Measurements from ENCODE around the gene L1TD1.
"Not testable (repeated sequence)": the region's sequence is repeated elsewhere in the genome, so short reads cannot be mapped to it uniquely, and the experiment has no call there.

L1TD1 gene

GRCh38 chr1:62207187-62207586 lies 12.5 kb downstream of the L1TD1 start:
- no peak for DNase-seq

DNA sequence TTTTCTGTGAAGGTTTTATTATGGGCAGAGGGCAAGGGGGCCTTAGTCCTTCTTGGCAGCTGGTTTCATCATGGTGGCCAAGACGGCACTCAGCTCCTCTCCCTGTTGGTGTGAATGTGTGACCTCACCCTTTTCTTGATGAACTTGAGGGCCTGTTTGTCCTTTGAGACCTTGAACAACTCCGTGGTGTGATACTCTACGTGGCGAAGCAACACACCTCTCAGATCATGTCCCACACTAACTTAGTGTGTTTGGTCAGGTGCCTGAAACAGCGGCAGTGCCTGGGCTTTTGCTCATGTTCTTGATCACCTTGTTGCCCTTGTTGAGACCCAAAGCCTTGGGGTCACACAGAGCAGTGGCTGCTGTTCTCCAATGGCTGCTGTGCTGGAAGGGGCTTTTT lies 13.4 kb downstream of the L1TD1 start:
- no peak for DNase-seq

DNA sequence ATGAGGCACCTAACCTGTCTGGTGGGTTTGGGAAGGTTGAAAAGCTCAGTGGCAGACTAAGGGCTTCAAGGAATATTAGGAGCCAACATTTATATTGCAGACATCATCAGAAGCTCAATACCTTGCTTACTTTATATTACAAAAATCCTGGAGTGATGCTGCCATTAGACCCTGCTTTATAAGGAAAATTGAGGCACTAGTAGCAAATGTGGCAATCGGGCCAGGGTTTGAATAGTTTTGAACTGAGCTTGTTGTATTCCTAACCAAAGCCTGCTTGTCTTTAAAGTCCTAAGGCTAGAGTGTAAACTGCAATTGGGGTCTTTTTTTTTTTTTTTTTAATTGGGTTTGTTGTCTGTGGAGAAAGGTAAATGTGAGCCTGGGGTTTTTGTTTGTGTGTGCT lies 14.3 kb downstream of the L1TD1 start:
- no peak for DNase-seq

- no peak for DNase-seq
These were observed 15.4 kb downstream of the L1TD1 start for GRCh38 chr1:62209931-62210595.

DNA sequence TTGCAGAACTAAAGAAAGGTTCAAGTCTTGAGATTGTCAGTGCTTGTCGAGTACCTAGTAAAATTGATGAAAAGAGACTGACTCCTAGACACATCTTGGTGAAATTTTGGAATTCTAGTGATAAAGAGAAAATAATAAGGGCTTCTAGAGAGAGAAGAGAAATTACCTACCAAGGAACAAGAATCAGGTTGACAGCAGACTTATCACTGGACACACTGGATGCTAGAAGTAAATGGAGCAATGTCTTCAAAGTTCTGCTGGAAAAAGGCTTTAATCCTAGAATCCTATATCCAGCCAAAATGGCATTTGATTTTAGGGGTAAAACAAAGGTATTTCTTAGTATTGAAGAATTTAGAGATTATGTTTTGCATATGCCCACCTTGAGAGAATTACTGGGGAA lies 16.3 kb downstream of the L1TD1 start:
- peak in 1 of 2 experiments; percentile 3 for DNase-seq

GRCh38 chr1:62212411-62212810 lies 17.8 kb downstream of the L1TD1 start:
- DNase-seq = no peak

- no peak for DNase-seq
These were observed 18.6 kb downstream of the L1TD1 start for GRCh38 chr1:62213075-62213914.

DNA sequence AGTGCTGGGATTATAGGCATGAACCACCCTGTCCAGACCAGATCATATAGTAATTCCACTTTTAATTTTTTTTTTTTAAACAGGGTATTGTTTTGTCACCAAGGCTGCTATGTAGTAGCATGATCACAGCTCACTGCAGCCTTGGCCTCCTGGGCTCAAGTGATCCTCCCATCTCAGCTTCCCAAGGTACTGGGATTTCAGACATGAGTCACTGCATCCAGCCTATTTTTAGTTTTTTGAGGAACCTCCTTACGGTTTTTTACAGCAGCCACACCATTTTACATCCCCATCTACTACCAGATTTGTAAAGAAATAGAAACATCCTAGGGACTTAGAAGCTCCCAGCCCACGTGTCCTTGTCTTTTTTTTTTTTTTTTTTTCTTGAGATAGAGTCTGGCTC lies 24.0 kb downstream of the L1TD1 start:
- no peak for DNase-seq

DNA sequence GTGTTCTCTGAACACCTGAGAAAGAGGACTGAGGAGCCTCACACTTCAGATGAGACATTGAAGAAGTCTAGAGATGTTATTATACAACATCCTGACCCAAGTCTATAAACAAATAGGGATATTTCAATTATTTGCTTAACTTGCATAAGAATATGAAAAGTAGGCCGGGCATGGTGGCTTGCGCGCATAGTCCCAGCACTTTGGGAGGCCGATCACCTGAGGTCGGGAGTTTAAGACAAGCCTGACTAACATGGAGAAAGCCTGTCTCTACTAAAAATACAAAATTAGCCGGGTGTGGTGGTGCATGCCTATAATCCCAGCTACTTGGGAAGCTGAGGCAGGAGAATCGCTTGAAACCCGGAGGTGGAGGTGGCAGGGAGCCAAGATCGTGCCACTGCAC lies 25.8 kb downstream of the L1TD1 start:
- DNase-seq = not testable (repeated sequence)

GRCh38 chr1:62221171-62221570 lies 26.5 kb downstream of the L1TD1 start:
- DNase-seq = no peak

- DNase-seq = no peak
These were observed 27.7 kb downstream of the L1TD1 start for GRCh38 chr1:62222321-62222720.

DNA sequence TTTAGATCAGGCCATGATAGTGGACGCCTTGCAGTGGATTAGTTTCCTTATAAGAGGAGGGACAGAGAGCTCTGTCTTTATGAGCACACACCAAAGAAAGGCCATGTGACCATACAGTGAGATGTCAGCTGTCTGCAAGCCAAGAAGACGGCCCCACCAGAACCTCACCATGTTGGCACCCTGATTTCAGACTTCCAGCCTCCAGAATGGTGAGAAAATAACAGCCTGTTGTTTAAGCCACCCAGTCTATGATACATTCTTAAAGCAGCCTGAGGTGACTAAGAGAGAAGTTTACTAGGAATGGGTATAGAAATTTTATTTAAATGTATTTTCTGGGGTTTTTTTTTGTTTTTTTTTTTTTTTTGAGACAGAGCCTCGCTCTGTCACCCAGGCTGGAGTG lies 29.5 kb downstream of the L1TD1 start:
- no peak for DNase-seq

DNA sequence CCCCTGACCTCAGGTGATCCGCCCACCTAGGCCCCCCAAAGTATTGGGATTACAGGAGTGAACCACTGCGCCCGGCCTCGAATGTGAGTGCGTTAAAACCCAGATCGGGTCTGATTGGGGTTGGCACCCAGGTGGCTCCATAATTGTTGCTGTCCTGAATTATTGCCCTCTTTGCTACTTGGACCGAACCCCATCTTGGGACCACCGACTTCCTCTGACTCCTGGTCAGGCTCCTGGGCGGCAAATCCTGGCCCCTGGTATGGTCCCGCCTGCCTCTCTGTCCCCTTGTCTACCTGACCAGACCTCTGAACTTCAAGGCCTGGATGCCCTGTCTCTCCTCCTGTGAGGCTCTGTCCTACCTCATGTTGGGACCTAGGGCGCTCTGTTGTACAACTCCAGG lies 32.8 kb downstream of the L1TD1 start:
- DNase-seq = no peak

GRCh38 chr1:62228136-62228882 lies 33.7 kb downstream of the L1TD1 start:
- no peak for DNase-seq

DNA sequence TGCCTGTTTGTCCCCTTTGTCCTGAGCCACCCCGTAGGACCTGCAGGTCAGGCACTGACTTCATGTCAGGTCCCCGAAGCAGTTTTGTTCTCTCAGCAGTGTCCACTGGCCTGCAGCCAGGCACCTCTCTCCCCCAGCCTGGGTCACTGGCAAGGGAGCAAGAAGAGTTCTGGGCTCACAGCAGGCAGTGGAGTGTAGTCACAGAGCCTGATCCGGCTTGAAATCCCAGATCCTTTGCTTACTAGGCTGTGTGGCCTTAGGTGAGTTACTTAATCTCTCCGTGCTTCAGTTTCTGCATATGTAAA lies 34.2 kb downstream of the L1TD1 start:
- no peak for DNase-seq

- no peak for DNase-seq
These were observed 34.8 kb downstream of the L1TD1 start for GRCh38 chr1:62229468-62229867.

DNA sequence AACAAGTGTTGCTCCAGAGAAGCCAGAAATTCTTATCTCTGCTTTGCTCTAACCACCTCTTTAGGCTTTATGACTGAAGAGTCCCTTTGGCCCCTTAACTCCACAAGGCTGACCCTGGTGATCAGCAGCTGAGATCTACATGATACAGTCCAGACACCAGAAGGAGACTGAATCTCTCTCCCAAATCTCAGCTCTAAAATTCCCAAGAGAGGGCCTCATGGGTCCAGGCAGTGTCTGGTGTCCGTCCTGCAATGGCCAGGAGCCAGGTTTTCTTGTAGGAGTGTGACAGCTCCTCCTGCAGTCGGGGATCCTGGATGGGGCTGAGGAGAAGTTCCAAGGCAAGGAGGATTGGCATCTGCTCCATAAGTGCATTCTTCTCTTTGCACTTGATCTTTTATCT lies 35.3 kb downstream of the L1TD1 start:
- DNase-seq = peak; percentile 34 to 61

GRCh38 chr1:62230718-62231117 lies 36.1 kb downstream of the L1TD1 start:
- DNase-seq = peak in 1 of 2 experiments; percentile 29

DNA sequence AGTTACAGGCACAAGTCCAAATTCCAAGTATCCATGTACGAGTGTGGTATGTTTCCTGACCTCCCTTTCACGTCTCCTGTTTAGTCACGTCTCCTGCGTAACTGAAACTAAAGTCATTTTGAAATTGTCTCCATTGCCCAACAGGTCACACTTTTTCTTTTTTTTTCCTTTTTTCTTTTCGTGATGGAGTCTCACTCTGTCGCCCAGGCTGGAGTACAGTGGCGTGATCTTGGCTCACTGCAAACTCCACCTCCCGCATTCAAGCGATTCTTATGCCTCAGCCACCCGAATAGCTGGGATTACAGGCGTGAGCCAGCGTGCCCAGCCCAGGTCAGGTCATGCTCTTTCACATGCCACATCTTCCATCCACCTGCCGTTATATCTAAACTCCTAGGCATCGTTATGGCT lies 38.2 kb downstream of the L1TD1 start:
- DNase-seq = no peak

DNA sequence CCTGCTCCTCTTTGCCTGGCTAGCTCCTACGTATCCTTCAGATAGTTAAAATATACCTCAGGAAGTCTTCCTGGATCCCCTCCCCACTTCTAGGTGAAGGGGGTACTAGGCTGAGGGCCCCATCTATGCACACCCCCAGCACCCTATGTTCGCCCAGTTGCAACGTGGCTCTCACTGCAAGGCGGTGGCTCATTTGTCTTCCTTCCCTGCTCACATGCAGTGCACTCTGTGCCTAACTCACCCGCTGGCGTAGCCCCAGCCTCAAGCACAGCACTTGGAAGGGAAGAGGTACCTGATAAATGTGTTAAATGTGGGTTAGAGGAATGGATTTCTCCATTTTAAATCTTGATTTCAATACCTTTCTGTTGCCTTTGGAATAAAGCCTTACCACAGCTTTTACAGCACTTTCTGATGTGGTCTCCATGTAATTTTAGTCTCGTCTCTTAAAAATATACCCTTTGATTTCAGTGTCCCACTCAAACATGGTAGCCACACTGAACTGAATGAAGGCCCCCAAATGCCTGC lies 39.3 kb downstream of the L1TD1 start:
- DNase-seq = no peak

DNA sequence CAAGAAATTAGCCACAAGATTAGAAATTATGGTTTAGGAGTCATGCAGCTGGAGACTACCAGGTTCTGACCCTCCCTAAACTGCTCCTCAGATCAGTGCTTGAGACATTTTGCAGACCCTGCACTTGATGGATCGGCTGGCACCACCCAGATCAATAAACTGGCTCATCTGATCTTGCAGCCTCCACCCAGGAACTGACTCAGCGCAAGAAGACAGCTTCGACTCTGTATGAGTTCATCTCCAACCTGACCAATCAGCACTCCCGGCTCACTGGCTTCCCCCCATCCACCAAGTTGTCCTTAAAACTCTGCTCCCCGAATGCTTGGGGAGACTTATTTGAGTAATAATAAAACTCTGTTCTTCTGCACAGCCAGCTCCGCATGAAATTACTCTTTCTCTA lies 40.0 kb downstream of the L1TD1 start:
- DNase-seq = no peak

DNA sequence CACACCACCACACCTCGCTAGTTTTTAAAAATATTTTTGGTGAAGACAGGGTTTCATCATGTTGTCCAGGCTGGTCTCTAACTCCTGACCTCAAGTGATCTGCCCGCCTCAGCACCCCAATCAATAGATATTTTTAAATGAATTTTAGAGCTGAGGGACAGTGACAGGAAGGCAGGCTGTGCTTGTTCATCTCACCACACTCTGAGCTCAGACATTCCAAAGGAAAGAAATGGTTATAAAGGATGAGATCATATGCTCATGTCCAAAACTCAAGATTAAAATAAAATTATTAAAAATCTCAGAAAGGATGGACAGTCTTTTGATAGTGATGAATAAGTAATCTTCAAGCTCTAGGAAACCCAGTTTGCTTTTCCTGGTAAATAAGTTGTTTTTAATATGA lies 40.9 kb downstream of the L1TD1 start:
- DNase-seq = no peak

GRCh38 chr1:62237361-62237760 lies 42.7 kb downstream of the L1TD1 start:
- no peak for DNase-seq

DNA sequence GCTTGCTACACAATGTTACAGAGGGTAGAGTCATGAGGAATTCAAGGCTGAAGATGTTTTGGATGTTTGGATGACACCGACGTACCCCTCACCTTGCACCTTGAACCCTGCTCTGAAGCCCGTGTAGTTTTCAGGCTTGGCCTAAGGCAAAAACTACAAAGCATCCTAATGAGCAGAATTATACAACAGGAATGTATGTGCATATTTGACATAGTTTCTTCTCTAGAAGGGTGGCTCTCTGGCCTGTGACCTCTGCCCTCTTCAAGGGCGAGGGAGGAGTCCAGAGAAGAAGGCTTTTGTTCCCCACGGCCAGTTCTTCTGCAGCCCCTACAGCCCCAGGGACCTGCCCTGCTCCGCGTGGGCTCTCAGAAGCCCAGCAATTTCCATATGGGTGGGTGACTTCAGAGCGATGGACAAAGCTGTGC lies 43.3 kb downstream of the L1TD1 start:
- DNase-seq = no peak
